C4-2B (cell line): ENCODE data around the gene GAMT.

Source experiments
- H3K27ac ChIP-seq: fragments of 450-650 bp; 2 replicates; pipeline ENCODE4 v1.5.1; 2017
- CTCF ChIP-seq: fragments of 450-650 bp; conservative IDR thresholded peaks from 2 replicates; pipeline ENCODE4 v1.5.1; 2017; ENCODE audit warnings: mild to moderate bottlenecking
- ZFX ChIP-seq: fragments of 450-650 bp; IDR thresholded peaks from 2 replicates; pipeline ENCODE4 v1.6.1; 2017

The GAMT gene

GRCh38 chr19:1369214-1369805 lies 32.0 kb downstream of the GAMT start:
- H3K27ac ChIP-seq = no peak overlapping the region
- TF ChIP-seq ZFX (no peak), CTCF (no peak)

- no peak for TF ChIP-seq ZFX
- no peak for TF ChIP-seq CTCF
- H3K27ac ChIP-seq = no peak overlapping the region
These were observed 34.2 kb downstream of the GAMT start for GRCh38 chr19:1366899-1367870.

- TF ChIP-seq CTCF = no peak
- no peak for TF ChIP-seq ZFX
- no peak overlapping the region for H3K27ac ChIP-seq
These were observed 35.0 kb downstream of the GAMT start for GRCh38 chr19:1366296-1366695.

- no peak overlapping the region for H3K27ac ChIP-seq
- TF ChIP-seq CTCF = no peak
- no peak for TF ChIP-seq ZFX
These were observed 35.7 kb downstream of the GAMT start for GRCh38 chr19:1365319-1366269.

GRCh38 chr19:1364070-1364704 lies 37.2 kb downstream of the GAMT start:
- TF ChIP-seq ZFX = no peak
- no peak; the same call in 1 of the 2 replicates for TF ChIP-seq CTCF
- no peak overlapping the region for H3K27ac ChIP-seq

GRCh38 chr19:1363599-1363998 lies 37.7 kb downstream of the GAMT start:
- TF ChIP-seq ZFX (no peak), CTCF (no peak)
- no peak overlapping the region for H3K27ac ChIP-seq
